Spinal cord (tissue), 10 donors: ENCODE measurements around the gene RNASE3. TPM values are rescaled to one million over a fixed set of nuclear protein-coding genes. Genes with fewer than 3 reads are reported as not detected.
"Not testable (repeated sequence)": the region's sequence is repeated elsewhere in the genome, so short reads cannot be mapped to it uniquely, and the experiment has no call there.

Experiments used
- DNase-seq, 6 donors: peaks; one replicate each; pipeline versions ENCODE4 v3.0.0 to v3.0.0-alpha.2; 2013 to 2015; ENCODE audit warnings: low spot score in 6 of 6, low read depth in 4 of 6
- H3K27ac ChIP-seq: one replicate; pipeline ENCODE4 v1.5.1; 2013; ENCODE audit warnings: low read depth, low read length, control low read depth
- H3K27me3 ChIP-seq: one replicate; pipeline ENCODE4 v1.6.1; 2013; ENCODE audit warnings: low read length; ENCODE audit not compliant: control insufficient read depth, insufficient read depth
- H3K36me3 ChIP-seq: one replicate; pipeline ENCODE4 v1.6.1; 2013; ENCODE audit warnings: low read length; ENCODE audit not compliant: control insufficient read depth, insufficient read depth
- H3K4me1 ChIP-seq: one replicate; pipeline ENCODE4 v1.6.1; 2013; ENCODE audit warnings: low read length; ENCODE audit not compliant: control insufficient read depth, insufficient read depth
- H3K4me3 ChIP-seq: one replicate; pipeline ENCODE4 v1.5.1; 2013; ENCODE audit warnings: low read depth, low read length, control low read depth
- H3K9me3 ChIP-seq: one replicate; pipeline ENCODE4 v1.6.1; 2013; ENCODE audit warnings: low read length; ENCODE audit not compliant: control insufficient read depth, insufficient read depth
- WGBS: methylation state at CpG from one replicate; pipeline ENCODE4 v1.1.5; 2013; ENCODE audit warnings: missing lambda C conversion rate; ENCODE audit not compliant: insufficient coverage; 5-methylcytosine and 5-hydroxymethylcytosine counted together
- long read RNA-seq, 4 donors: transcript quantifications; one replicate each; lab custom pipeline, GENCODE V29; 2026
- polyA plus RNA-seq, 2 donors: library from polyadenylated mRNA; unstranded; fragments of 120-200 nt; gene quantifications; one replicate each; pipeline ENCODE4 v1.2.1, GENCODE V29; 2013; ENCODE audit not compliant: insufficient read length in 2 of 2
- total RNA-seq, 2 donors: library from RNA; depleted of rRNA in 1 of 2; stranded (reverse); fragments of 120-200 nt in 1 of 2; fragments of >200 nt in 1 of 2; gene quantifications; one replicate each; pipeline versions ENCODE4 v1.2.3 to v1.2.4, GENCODE V29; 2013 to 2014
- donor health status: healthy.

RNASE3 gene
- total RNA-seq (1 to 10 TPM in 1 of 2 donors, under 1 TPM in 1; 0.55 to 3.7 TPM), polyA plus RNA-seq (under 1 TPM in 1 of 2 donors, not detected in 1; 0.24 TPM)
- long read RNA-seq, donor 1, partial matches to known transcripts, result 0 of 1 reads
- long read RNA-seq, donor 1, other reads (novel, unspliced or antisense), result 0 of 1 reads
- long read RNA-seq, donor 2, result 0 reads
- long read RNA-seq, donor 3, result 0 reads
- long read RNA-seq, donor 4, result 0 reads

DNA sequence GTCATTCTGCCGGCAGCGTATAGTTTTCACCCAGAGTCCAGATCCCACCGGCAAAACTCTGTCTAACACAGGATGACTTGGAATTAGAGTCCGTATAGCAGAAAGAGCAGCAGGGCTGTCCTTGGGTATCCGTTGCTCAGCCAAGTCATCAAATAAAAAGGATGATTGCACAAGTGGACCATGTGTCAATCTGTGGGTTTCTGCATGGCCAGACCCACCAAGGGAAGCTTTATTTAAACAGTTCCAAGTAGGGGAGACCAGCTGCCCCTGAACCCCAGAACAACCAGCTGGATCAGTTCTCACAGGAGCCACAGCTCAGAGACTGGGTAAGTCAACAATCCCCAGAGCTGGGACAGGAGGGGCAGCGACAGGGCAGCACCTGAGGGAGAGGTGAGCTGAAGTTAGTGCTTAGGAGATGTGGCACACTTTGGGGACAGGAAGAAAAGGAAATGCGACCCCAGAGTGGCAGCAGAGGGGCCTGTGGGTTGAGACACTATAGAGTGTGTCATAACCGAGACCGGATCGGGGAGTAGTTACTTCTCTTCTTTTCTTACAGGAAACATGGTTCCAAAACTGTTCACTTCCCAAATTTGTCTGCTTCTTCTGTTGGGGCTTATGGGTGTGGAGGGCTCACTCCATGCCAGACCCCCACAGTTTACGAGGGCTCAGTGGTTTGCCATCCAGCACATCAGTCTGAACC lies at the start of gene RNASE3:
TSS of gene RNASE3 (plus strand) at position 260 of the 700 bp plus-strand sequence. CDS start at position 562, 302 bp downstream.
- not testable (repeated sequence) for H3K9me3 ChIP-seq, H3K36me3 ChIP-seq, DNase-seq, H3K4me1 ChIP-seq, H3K27ac ChIP-seq, H3K27me3 ChIP-seq, H3K4me3 ChIP-seq
- 73% methylated on average over 8 of the region's 11 CpGs for WGBS

DNA sequence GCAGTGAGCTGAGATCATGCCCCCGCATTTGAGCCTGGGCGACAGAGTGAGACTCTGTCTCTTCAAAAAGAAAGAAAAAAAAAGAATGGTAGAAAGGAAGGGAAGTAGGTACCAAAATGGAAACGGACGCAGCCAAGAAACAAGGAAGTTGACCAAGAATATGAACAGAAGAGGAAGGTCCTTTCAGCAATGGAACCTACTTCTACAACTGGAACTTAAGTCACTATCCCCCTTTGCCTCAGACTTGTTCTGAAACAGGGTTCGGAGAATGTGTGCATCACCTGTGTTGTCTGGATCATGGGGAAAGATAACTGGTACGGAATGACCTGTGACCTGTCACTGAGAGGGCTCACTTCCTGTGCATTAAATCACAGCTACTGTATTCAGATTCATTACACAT lies 44.6 kb upstream of the RNASE3 start:
- WGBS, result 100% methylated on average over 3 of the region's 6 CpGs
- no peaks in the 10 kb centered on the region for H3K27me3 ChIP-seq
- no peaks in the 10 kb centered on the region for H3K36me3 ChIP-seq
- peaks cover 4% of the 10 kb centered on the region for H3K4me1 ChIP-seq
- no peak for DNase-seq
- H3K27ac ChIP-seq, result no peak overlapping the region
- no peak overlapping the region for H3K4me3 ChIP-seq
- no peaks in the 10 kb centered on the region for H3K9me3 ChIP-seq

GRCh38 chr14:20848316-20848954 lies 42.8 kb upstream of the RNASE3 start:
- Histone ChIP-seq H3K27ac (peak overlapping the region; percentile 78), H3K4me3 (no peak overlapping the region)
- no peak for DNase-seq

GRCh38 chr14:20848955-20849570 lies 42.1 kb upstream of the RNASE3 start:
- Histone ChIP-seq H3K4me3 (no peak overlapping the region), H3K27ac (peak overlapping the region; percentile 78)
- WGBS, result 19% methylated on average over 2 of the region's 4 CpGs

More at GRCh38 chr14:20848316-20848954, 42.8 kb upstream of the RNASE3 start:
- WGBS, result 80% methylated on average over 9 of the region's 9 CpGs
- H3K9me3 ChIP-seq, result no peaks in the 10 kb centered on the region
- no peaks in the 10 kb centered on the region for H3K27me3 ChIP-seq
- no peaks in the 10 kb centered on the region for H3K36me3 ChIP-seq
- H3K4me1 ChIP-seq, result peaks cover 4% of the 10 kb centered on the region

DNA sequence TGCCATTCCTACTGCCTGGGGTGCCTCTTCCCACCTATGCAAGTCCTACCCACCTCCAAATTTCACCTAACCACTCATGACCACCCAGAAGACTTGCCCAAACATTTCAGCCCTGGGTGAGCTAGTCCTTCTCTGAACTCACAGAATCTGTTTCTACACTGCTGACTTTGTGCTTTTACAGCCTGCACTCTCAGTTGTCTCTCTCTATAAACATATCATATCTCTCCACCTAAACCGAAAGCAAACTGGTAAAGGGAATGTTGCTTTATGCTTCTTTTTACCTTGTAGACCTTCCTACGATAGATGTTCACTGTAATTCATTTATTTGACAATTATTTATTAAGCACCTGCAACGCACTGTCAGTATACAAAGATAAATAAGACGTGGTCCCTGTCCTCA lies 38.1 kb upstream of the RNASE3 start:
- Histone ChIP-seq H3K27ac (no peak overlapping the region), H3K4me1 (peaks cover 4% of the 10 kb centered on the region)
- WGBS, result 70% methylated on average over 2 of the region's 4 CpGs

More at GRCh38 chr14:20848955-20849570, 42.1 kb upstream of the RNASE3 start:
- no peaks in the 10 kb centered on the region for H3K27me3 ChIP-seq
- H3K36me3 ChIP-seq, result no peaks in the 10 kb centered on the region
- no peaks in the 10 kb centered on the region for H3K9me3 ChIP-seq
- DNase-seq, result peak in 1 of 6 donors; percentile 23
- H3K4me1 ChIP-seq, result peaks cover 4% of the 10 kb centered on the region

GRCh38 chr14:20855652-20856291 lies 35.4 kb upstream of the RNASE3 start:
- no peaks in the 10 kb centered on the region for H3K36me3 ChIP-seq
- 23% methylated on average over 5 of the region's 8 CpGs for WGBS
- no peak overlapping the region for H3K4me3 ChIP-seq
- H3K9me3 ChIP-seq, result no peaks in the 10 kb centered on the region
- peak in 4 of 6 donors; percentile 17 to 77 (median 56) for DNase-seq
- H3K27me3 ChIP-seq, result no peaks in the 10 kb centered on the region
- no peaks in the 10 kb centered on the region for H3K4me1 ChIP-seq
- H3K27ac ChIP-seq, result no peak overlapping the region

More for the DNA sequence above, 38.1 kb upstream of the RNASE3 start:
- H3K4me3 ChIP-seq, result no peak overlapping the region
- H3K27me3 ChIP-seq, result no peaks in the 10 kb centered on the region
- H3K36me3 ChIP-seq, result no peaks in the 10 kb centered on the region
- no peak for DNase-seq
- H3K9me3 ChIP-seq, result no peaks in the 10 kb centered on the region

DNA sequence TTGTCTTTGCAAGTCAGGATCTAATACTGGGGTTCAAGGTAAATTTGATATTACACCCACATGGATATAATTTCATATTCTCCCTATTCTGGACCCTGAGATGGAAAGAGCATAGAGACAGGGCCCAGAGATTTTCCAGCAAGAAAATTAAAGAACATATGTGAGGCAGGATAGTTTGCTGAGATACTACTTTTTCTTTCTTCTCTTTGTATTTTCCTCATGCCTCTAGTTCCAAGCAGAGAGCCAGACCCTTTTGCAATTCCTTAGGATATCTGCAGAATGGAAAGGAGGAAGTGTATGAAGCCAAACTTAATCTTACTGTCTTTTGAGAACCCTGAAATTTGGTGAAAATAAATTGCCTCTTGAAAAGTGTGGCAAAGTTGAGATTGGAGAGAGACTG lies 34.0 kb upstream of the RNASE3 start:
- Histone ChIP-seq H3K36me3 (no peaks in the 10 kb centered on the region), H3K27ac (no peak overlapping the region), H3K9me3 (no peaks in the 10 kb centered on the region), H3K4me3 (no peak overlapping the region), H3K27me3 (no peaks in the 10 kb centered on the region), H3K4me1 (no peaks in the 10 kb centered on the region)
- DNase-seq, result no peak

DNA sequence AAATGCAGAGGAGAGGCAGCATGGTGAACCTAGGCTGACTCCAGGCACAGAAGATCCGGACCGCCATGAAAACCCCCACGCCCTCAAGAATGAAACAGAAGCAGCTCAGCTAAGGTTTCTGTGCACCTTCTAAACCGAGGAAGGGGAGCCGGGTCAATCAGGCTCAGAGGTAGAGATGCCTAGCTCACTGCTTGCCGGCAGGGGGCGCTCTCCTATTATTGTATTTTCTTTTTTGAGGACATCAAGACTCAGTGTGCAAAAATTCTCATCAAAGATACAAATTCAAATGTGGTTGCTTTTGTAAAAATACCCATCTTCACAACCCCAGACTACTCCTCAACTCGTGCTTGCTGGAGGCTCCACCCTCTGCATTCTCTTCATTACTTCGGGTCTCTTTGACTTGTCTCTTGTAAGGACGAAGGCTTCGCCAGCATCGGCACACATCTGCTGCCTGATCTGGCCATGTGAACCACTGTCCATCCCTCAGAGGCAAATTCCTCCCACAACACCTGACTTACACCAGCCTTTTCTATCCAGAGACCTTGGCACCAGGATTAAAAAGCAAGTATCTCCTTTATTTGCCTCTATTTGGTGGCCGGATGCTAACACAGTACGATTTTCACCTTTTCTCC lies 33.4 kb upstream of the RNASE3 start:
- no peaks in the 10 kb centered on the region for H3K9me3 ChIP-seq
- H3K4me3 ChIP-seq, result no peak overlapping the region
- no peaks in the 10 kb centered on the region for H3K36me3 ChIP-seq
- DNase-seq, result peak in 2 of 6 donors; percentile 56 to 79
- no peaks in the 10 kb centered on the region for H3K4me1 ChIP-seq
- no peak overlapping the region for H3K27ac ChIP-seq
- H3K27me3 ChIP-seq, result no peaks in the 10 kb centered on the region
- WGBS, result 39% methylated on average over 11 of the region's 14 CpGs

GRCh38 chr14:20866194-20866593 lies 25.0 kb upstream of the RNASE3 start:
- Histone ChIP-seq H3K4me1 (no peaks in the 10 kb centered on the region), H3K9me3 (no peaks in the 10 kb centered on the region), H3K27ac (no peak overlapping the region), H3K27me3 (no peaks in the 10 kb centered on the region), H3K36me3 (no peaks in the 10 kb centered on the region), H3K4me3 (no peak overlapping the region)
- DNase-seq, result no peak
- no CpG with 5 or more reads among the region's 3 CpGs for WGBS
